OCI-LY7 (cell line): ENCODE measurements around the gene BTBD9. TPM values are rescaled to one million over a fixed set of nuclear protein-coding genes. Genes with fewer than 3 reads are reported as not detected.

Source experiments
- BruUV-seq: library from RNA; stranded (reverse); fragments of 400-500 nt; replicated peaks from 2 replicates; lab custom pipeline; 2021; lab: Mats Ljungman, UMichigan
- CTCF ChIA-PET: fragments of 300-600 bp; sonication (Branson Sonifier 250); formaldehyde crosslinking; loops from one replicate; lab custom pipeline; 2022; ENCODE audit warnings: antibody characterized with exemption; ENCODE audit not compliant: unreplicated experiment; lab: Charles Lee
- POLR2A ChIA-PET: fragments of 300-600 bp; sonication (Branson Sonifier 250); formaldehyde crosslinking; loops from one replicate; lab custom pipeline; 2022; ENCODE audit warnings: antibody characterized with exemption; lab: Charles Lee
- DNase-seq: peaks from one replicate; pipeline ENCODE4 v3.0.0-alpha.2; 2015; ENCODE audit warnings: low spot score
- H2AFZ ChIP-seq: fragments of 200-600 bp; sonication (generic), shearing (Covaris generic); 2 replicates; pipeline ENCODE4 v1.6.1; 2014; ENCODE audit warnings: mild to moderate bottlenecking, antibody characterized with exemption, low read length, moderate library complexity
- H3K27ac ChIP-seq: fragments of 200-600 bp; sonication (generic); 2 replicates; pipeline ENCODE4 v1.5.1; 2014; ENCODE audit warnings: mixed run types, low read depth, mild to moderate bottlenecking, moderate library complexity, low read length, inconsistent platforms; ENCODE audit not compliant: poor library complexity, severe bottlenecking
- H3K36me3 ChIP-seq: fragments of 200-600 bp; sonication (generic); 2 replicates; pipeline ENCODE4 v1.6.1; 2014; ENCODE audit warnings: mild to moderate bottlenecking, antibody characterized with exemption, low read length, moderate library complexity, mixed read lengths; ENCODE audit not compliant: insufficient read depth
- H3K4me1 ChIP-seq: fragments of 200-600 bp; sonication (generic); 2 replicates; pipeline ENCODE4 v1.5.1; 2014; ENCODE audit warnings: mild to moderate bottlenecking, low read length; ENCODE audit not compliant: insufficient read depth, poor library complexity, severe bottlenecking
- H3K4me2 ChIP-seq: fragments of 200-600 bp; sonication (generic); 2 replicates; pipeline ENCODE4 v1.6.1; 2014; ENCODE audit warnings: mild to moderate bottlenecking, low read length
- H3K4me3 ChIP-seq: fragments of 200-600 bp; sonication (generic); 2 replicates; pipeline ENCODE4 v1.5.1; 2014; ENCODE audit warnings: mild to moderate bottlenecking, low read depth, low read length; ENCODE audit not compliant: poor library complexity, severe bottlenecking
- H3K79me2 ChIP-seq: fragments of 200-600 bp; sonication (generic); 2 replicates; pipeline ENCODE4 v1.6.1; 2016; ENCODE audit warnings: low read depth, mild to moderate bottlenecking, low read length, moderate library complexity, mixed read lengths; ENCODE audit not compliant: insufficient read depth
- H3K9me2 ChIP-seq: fragments of 200-600 bp; sonication (generic); 2 replicates; pipeline ENCODE4 v1.6.1; 2016; ENCODE audit warnings: mild to moderate bottlenecking, low read length, mixed read lengths; ENCODE audit not compliant: insufficient read depth
- H3K9me3 ChIP-seq: fragments of 200-600 bp; sonication (generic); 2 replicates; pipeline ENCODE4 v1.6.1; 2014; ENCODE audit warnings: mild to moderate bottlenecking, mixed run types, low read length, mixed read lengths
- H4K20me1 ChIP-seq: fragments of 200-600 bp; sonication (generic); 2 replicates; pipeline ENCODE4 v1.6.1; 2014; ENCODE audit warnings: mild to moderate bottlenecking, antibody characterized with exemption, low read length, moderate library complexity, mixed read lengths; ENCODE audit not compliant: insufficient read depth
- EZH2phosphoT487 ChIP-seq: fragments of 200-600 bp; sonication (generic); IDR thresholded peaks from 2 replicates; pipeline ENCODE4 v1.6.1; 2018; ENCODE audit warnings: low read depth, borderline replicate concordance, mild to moderate bottlenecking, mixed run types, antibody characterized with exemption, low read length, moderate library complexity, mixed read lengths
- intact Hi-C: fragments of 100-400 bp; cut with micrococcal nuclease; formaldehyde crosslinking; loops from one replicate; pipeline ENCODE4 v1.10.0; 2022; ENCODE audit not compliant: unreplicated experiment
- total RNA-seq, 2 experiments: library from RNA; depleted of rRNA in 1 of 2; stranded (reverse); fragments of >200 nt in 1 of 2; shearing (Covaris generic) in 1 of 2; gene quantifications; 2 replicates each; pipeline ENCODE4 v1.2.3, GENCODE V29; 2014 to 2022
- TF ChIP-seq, protein P1 (sequence below): fragments of 200-600 bp; sonication (generic); conservative IDR thresholded peaks from 2 replicates; pipeline ENCODE4 v1.5.1; 2014; ENCODE audit warnings: mild to moderate bottlenecking, antibody characterized with exemption, low read length, moderate library complexity, mixed read lengths

Gene BTBD9
- total RNA-seq, 2 experiments from 2014 or later = 5.9 to 7.3 TPM

DNA sequence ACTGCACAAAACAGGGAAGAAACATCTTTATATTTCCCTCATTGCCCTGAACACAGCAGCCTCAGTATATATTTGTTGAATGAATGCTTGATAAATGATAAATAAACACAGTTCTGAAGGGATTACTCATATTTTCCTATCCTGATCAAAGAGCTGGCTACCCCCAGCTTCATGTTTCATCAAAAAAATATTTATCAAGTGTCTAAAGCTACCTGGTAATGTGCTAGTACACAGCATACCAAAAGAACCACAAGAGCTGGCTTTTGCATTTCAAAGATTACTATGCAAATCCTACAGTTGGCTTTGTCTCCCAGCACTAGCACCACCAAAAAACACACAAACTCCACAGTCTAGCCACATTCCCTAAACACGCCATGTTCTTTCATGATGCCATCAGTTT is 130.0 kb downstream of the BTBD9 start:
- Histone ChIP-seq H2AFZ (no peak overlapping the region), H3K4me1 (no peaks in the 10 kb centered on the region), H3K4me3 (no peak overlapping the region), H3K36me3 (no peaks in the 10 kb centered on the region), H3K9me2 (no peaks in the 10 kb centered on the region), H3K27ac (no peak overlapping the region), H4K20me1 (no peaks in the 10 kb centered on the region; the same call in 1 of the 2 replicates), H3K4me2 (no peak overlapping the region), H3K9me3 (no peaks in the 10 kb centered on the region), H3K79me2 (no peaks in the 10 kb centered on the region)
- no peak for TF ChIP-seq EZH2phosphoT487
- TF ChIP-seq, protein P1, sequence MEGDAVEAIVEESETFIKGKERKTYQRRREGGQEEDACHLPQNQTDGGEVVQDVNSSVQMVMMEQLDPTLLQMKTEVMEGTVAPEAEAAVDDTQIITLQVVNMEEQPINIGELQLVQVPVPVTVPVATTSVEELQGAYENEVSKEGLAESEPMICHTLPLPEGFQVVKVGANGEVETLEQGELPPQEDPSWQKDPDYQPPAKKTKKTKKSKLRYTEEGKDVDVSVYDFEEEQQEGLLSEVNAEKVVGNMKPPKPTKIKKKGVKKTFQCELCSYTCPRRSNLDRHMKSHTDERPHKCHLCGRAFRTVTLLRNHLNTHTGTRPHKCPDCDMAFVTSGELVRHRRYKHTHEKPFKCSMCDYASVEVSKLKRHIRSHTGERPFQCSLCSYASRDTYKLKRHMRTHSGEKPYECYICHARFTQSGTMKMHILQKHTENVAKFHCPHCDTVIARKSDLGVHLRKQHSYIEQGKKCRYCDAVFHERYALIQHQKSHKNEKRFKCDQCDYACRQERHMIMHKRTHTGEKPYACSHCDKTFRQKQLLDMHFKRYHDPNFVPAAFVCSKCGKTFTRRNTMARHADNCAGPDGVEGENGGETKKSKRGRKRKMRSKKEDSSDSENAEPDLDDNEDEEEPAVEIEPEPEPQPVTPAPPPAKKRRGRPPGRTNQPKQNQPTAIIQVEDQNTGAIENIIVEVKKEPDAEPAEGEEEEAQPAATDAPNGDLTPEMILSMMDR = no peak
- ChIA-PET CTCF (no interaction called here), POLR2A (interaction anchor here (1.9 kb wide), 1 partner anchor 9 kb away, joined by 6 read pairs; no protein-coding TSS in a partner anchor)
- no TSS peak for BruUV-seq
- intact Hi-C loops = no loop called here
- no peak for DNase-seq

DNA sequence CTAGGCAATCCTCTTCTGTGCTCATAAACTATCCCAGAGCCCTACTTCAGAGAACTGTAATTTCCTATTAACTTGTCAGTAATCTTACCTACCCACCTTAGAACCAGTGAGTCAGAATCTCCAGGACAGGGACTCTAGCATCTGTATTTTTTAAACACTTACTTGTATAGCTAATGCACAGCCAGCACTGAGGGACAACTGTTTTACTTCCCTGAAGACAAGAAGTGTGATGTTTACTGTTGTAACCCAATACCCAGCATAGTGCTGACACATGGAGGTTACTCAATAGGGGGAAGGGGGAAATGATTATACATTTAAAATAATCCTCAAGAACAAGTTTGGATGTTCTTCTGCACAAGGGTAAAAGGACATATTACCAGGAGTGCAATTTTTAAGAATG is 130.8 kb downstream of the BTBD9 start:
- no peak for TF ChIP-seq EZH2phosphoT487
- TF ChIP-seq, protein P1 = no peak
- Histone ChIP-seq H3K9me3 (no peaks in the 10 kb centered on the region), H3K9me2 (no peaks in the 10 kb centered on the region), H2AFZ (no peak overlapping the region), H3K4me2 (no peak overlapping the region), H3K4me3 (no peak overlapping the region), H3K36me3 (no peaks in the 10 kb centered on the region), H4K20me1 (no peaks in the 10 kb centered on the region; the same call in 1 of the 2 replicates), H3K27ac (no peak overlapping the region), H3K79me2 (no peaks in the 10 kb centered on the region), H3K4me1 (no peaks in the 10 kb centered on the region)
- intact Hi-C loops = no loop called here
- CTCF ChIA-PET = interaction anchor here (0.6 kb wide), 2 partner anchors 873 to 1217 kb away, joined by 3 read pairs; no protein-coding TSS in a partner anchor
- POLR2A ChIA-PET = no interaction called here
- no peak for DNase-seq
- no TSS peak for BruUV-seq

DNA sequence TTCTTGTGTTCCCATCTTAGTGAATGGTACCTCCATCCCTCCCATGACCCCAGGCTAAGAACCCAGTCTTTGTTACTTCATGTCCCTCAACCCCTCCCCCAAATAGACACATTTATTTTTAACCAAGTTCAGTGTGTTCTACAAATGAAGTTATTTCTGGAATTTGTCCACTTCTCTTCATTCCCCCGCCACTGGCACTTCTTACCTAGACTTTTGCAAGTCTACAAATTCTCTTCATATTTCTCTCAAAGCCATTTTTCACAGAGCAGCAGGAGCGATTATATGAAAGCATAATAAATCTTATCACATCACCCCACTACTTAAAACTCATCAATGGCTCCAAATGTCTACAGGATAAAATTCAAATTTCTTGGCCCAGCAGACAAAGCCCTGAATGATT is 131.4 kb downstream of the BTBD9 start:
- Histone ChIP-seq H2AFZ (no peak overlapping the region), H3K4me1 (no peaks in the 10 kb centered on the region), H3K9me3 (no peaks in the 10 kb centered on the region), H3K4me2 (no peak overlapping the region), H3K36me3 (no peaks in the 10 kb centered on the region), H3K27ac (no peak overlapping the region), H3K79me2 (no peaks in the 10 kb centered on the region), H3K4me3 (no peak overlapping the region), H4K20me1 (no peaks in the 10 kb centered on the region; the same call in 1 of the 2 replicates), H3K9me2 (no peaks in the 10 kb centered on the region)
- DNase-seq = no peak
- BruUV-seq = no TSS peak
- intact Hi-C loops = no loop called here
- ChIA-PET CTCF (interaction anchor here (0.6 kb wide), 1 partner anchor 1218 kb away, joined by 3 read pairs; no protein-coding TSS in a partner anchor), POLR2A (no interaction called here)
- TF ChIP-seq, protein P1 = no peak
- no peak for TF ChIP-seq EZH2phosphoT487
